Epidermal melanocyte (primary cell): Measurements from ENCODE around the gene CAMSAP3.
"Not testable (repeated sequence)": the region's sequence is repeated elsewhere in the genome, so short reads cannot be mapped to it uniquely, and the experiment has no call there.

Experiments
- DNase-seq: peaks from one replicate; pipeline ENCODE4 v3.0.0; 2011; ENCODE audit warnings: low spot score; ENCODE audit not compliant: insufficient read length

Gene CAMSAP3

GRCh38 chr19:7570761-7571160, 24.9 kb upstream of the CAMSAP3 start:
- DNase-seq = no peak

- no peak for DNase-seq
These were observed 20.1 kb upstream of the CAMSAP3 start for GRCh38 chr19:7575434-7576040.

GRCh38 chr19:7577422-7577821, 18.2 kb upstream of the CAMSAP3 start:
- not testable (repeated sequence) for DNase-seq

GRCh38 chr19:7578127-7578526, 17.5 kb upstream of the CAMSAP3 start:
- DNase-seq = no peak

- no peak for DNase-seq
These were observed 16.5 kb upstream of the CAMSAP3 start for GRCh38 chr19:7579182-7579581.

GRCh38 chr19:7582446-7582845, 13.2 kb upstream of the CAMSAP3 start:
- DNase-seq = no peak

- no peak for DNase-seq
These were observed 5.8 kb upstream of the CAMSAP3 start for GRCh38 chr19:7589822-7590221.

- DNase-seq = no peak
These were observed 5.4 kb upstream of the CAMSAP3 start for GRCh38 chr19:7590256-7590655.

GRCh38 chr19:7596211-7596937, 711 bp downstream of the CAMSAP3 start:
- no peak for DNase-seq

GRCh38 chr19:7597689-7598088, 2.0 kb downstream of the CAMSAP3 start:
- DNase-seq = no peak

- no peak for DNase-seq
These were observed 2.5 kb downstream of the CAMSAP3 start for GRCh38 chr19:7598180-7598579.

- DNase-seq = no peak
These were observed 5.1 kb downstream of the CAMSAP3 start for GRCh38 chr19:7600721-7601120.

GRCh38 chr19:7602240-7602934, 6.7 kb downstream of the CAMSAP3 start:
- DNase-seq = no peak

GRCh38 chr19:7602935-7603497, 7.4 kb downstream of the CAMSAP3 start:
- DNase-seq = no peak

GRCh38 chr19:7603919-7604318, 8.3 kb downstream of the CAMSAP3 start:
- no peak for DNase-seq

GRCh38 chr19:7605490-7606222, 10.0 kb downstream of the CAMSAP3 start:
- DNase-seq = no peak

- no peak for DNase-seq
These were observed 10.6 kb downstream of the CAMSAP3 start for GRCh38 chr19:7606289-7606688.

GRCh38 chr19:7607212-7607873, 11.7 kb downstream of the CAMSAP3 start:
- no peak for DNase-seq

- DNase-seq = no peak
These were observed 12.4 kb downstream of the CAMSAP3 start for GRCh38 chr19:7607874-7608560.

- no peak for DNase-seq
These were observed 15.0 kb downstream of the CAMSAP3 start for GRCh38 chr19:7610491-7611240.
